ENCODE data around the gene APOBEC2. TPM values are rescaled to one million over a fixed set of nuclear protein-coding genes. Genes with fewer than 3 reads are reported as not detected.

APOBEC2 gene
- total and polyA plus RNA-seq, 2 of the 13 experiments (the other 11 are each of a cell fraction or from before 2014, with no cell fraction given), result 0.09 TPM; not detected in 1

GRCh38 chr6:41065550-41066026, 12.6 kb downstream of the APOBEC2 start (continued):
- TF ChIP-seq ZNF3 (CRISPR knock-in tag; IDR thresholded peaks at IDR 0.05), result no peak
- TF ChIP-seq, protein P1, sequence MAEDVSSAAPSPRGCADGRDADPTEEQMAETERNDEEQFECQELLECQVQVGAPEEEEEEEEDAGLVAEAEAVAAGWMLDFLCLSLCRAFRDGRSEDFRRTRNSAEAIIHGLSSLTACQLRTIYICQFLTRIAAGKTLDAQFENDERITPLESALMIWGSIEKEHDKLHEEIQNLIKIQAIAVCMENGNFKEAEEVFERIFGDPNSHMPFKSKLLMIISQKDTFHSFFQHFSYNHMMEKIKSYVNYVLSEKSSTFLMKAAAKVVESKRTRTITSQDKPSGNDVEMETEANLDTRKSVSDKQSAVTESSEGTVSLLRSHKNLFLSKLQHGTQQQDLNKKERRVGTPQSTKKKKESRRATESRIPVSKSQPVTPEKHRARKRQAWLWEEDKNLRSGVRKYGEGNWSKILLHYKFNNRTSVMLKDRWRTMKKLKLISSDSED (CRISPR knock-in tag; IDR thresholded peaks at IDR 0.05), result no peak
- TF ChIP-seq PAF1 (CRISPR knock-in tag; IDR thresholded peaks at IDR 0.05), result no peak
- TF ChIP-seq RXRA (CRISPR knock-in tag; IDR thresholded peaks at IDR 0.05), result no peak; the same call in 1 of the 2 replicates
- no peak for TF ChIP-seq PCBP1 (IDR thresholded peaks at IDR 0.05; ENCODE audit: borderline replicate concordance, low read depth, low read length)
- no peak for TF ChIP-seq DMTF1 (CRISPR knock-in tag; IDR thresholded peaks at IDR 0.05)
- peak; percentile 95 for TF ChIP-seq ASH2L (IDR thresholded peaks at IDR 0.05; ENCODE audit: insufficient read length, low read depth, low read length)
- TF ChIP-seq, protein P2, sequence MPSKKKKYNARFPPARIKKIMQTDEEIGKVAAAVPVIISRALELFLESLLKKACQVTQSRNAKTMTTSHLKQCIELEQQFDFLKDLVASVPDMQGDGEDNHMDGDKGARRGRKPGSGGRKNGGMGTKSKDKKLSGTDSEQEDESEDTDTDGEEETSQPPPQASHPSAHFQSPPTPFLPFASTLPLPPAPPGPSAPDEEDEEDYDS (CRISPR knock-in tag; IDR thresholded peaks at IDR 0.05), result peak; percentile 37; the same call in 1 of the 2 replicates
- no peak for TF ChIP-seq ZFP41 (CRISPR knock-in tag; IDR thresholded peaks at IDR 0.05; ENCODE audit: borderline replicate concordance)
- peak; percentile 92 for TF ChIP-seq CREM (IDR thresholded peaks at IDR 0.05)
- no peak for TF ChIP-seq CREM (CRISPR knock-in tag; IDR thresholded peaks at IDR 0.05)
- peak; percentile 75; the same call in 1 of the 2 replicates for TF ChIP-seq KMT2B (CRISPR knock-in tag; IDR thresholded peaks at IDR 0.05)
- TF ChIP-seq SP4 (CRISPR knock-in tag; IDR thresholded peaks at IDR 0.05), result no peak
- no peak for TF ChIP-seq ZNF430 (CRISPR knock-in tag; IDR thresholded peaks at IDR 0.05)
- TF ChIP-seq PHF21A (CRISPR knock-in tag; IDR thresholded peaks at IDR 0.05), result peak; percentile 90
- TF ChIP-seq HOXA7 (CRISPR knock-in tag; IDR thresholded peaks at IDR 0.05), result no peak
- no peak for TF ChIP-seq CENPT (CRISPR knock-in tag; IDR thresholded peaks at IDR 0.05; ENCODE audit: low read depth)
- TF ChIP-seq ZNF20 (CRISPR knock-in tag; IDR thresholded peaks at IDR 0.05), result no peak
- TF ChIP-seq ZNF557 (CRISPR knock-in tag; IDR thresholded peaks at IDR 0.05), result no peak
- TF ChIP-seq EHMT2 (IDR thresholded peaks at IDR 0.05; ENCODE audit: borderline replicate concordance, low read depth, low read length), result no peak; the same call in 1 of the 2 replicates
- no peak for TF ChIP-seq CCDC6 (CRISPR knock-in tag; IDR thresholded peaks at IDR 0.05)
- TF ChIP-seq NFATC3 (CRISPR knock-in tag; IDR thresholded peaks at IDR 0.05), result no peak
- no peak for TF ChIP-seq ZBTB3 (CRISPR knock-in tag; IDR thresholded peaks at IDR 0.05; ENCODE audit: borderline replicate concordance, low read depth)
- TF ChIP-seq, protein P3, sequence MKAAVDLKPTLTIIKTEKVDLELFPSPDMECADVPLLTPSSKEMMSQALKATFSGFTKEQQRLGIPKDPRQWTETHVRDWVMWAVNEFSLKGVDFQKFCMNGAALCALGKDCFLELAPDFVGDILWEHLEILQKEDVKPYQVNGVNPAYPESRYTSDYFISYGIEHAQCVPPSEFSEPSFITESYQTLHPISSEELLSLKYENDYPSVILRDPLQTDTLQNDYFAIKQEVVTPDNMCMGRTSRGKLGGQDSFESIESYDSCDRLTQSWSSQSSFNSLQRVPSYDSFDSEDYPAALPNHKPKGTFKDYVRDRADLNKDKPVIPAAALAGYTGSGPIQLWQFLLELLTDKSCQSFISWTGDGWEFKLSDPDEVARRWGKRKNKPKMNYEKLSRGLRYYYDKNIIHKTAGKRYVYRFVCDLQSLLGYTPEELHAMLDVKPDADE (CRISPR knock-in tag; IDR thresholded peaks at IDR 0.05), result no peak
- TF ChIP-seq ZNF879 (CRISPR knock-in tag; IDR thresholded peaks at IDR 0.05), result no peak
- TF ChIP-seq PPARG (CRISPR knock-in tag; conservative IDR thresholded peaks at IDR 0.05), result peak; percentile 83
- no peak for TF ChIP-seq MZF1 (CRISPR knock-in tag; IDR thresholded peaks at IDR 0.05; ENCODE audit: borderline replicate concordance)
- no peak for TF ChIP-seq BRD4 (CRISPR knock-in tag; IDR thresholded peaks at IDR 0.05)
- TF ChIP-seq MXI1 (IDR thresholded peaks at IDR 0.05; ENCODE audit: borderline replicate concordance, low read depth, low read length), result no peak
